Heart right ventricle (tissue), 16 donors: Measurements from ENCODE around the gene MICAL3. TPM values are rescaled to one million over a fixed set of nuclear protein-coding genes. Genes with fewer than 3 reads are reported as not detected.

Experiments used
- ATAC-seq, 8 donors: fragments of 200-7000 bp; cut with Tn5 transposase; one replicate each; pipeline ENCODE4 v1.9.1; 2020; ENCODE audit warnings: mild to moderate bottlenecking in 8 of 8, moderate library complexity in 8 of 8, moderate number of reproducible peaks in 1 of 8
- DNase-seq, 2 donors: peaks; one replicate each; pipeline ENCODE4 v3.0.0-alpha.2; 2020
- H3K27ac ChIP-seq, 10 donors: fragments of 200-600 bp; sonication (generic) in 2 of 10; one replicate each; pipeline versions ENCODE4 v1.5.0 to v1.8.0; 2020 to 2022; ENCODE audit warnings: mild to moderate bottlenecking in 3 of 10
- H3K27me3 ChIP-seq, 7 donors: fragments of 200-600 bp; one replicate each; pipeline ENCODE4 v1.8.0; 2021 to 2022; ENCODE audit warnings: mild to moderate bottlenecking in 2 of 7
- H3K36me3 ChIP-seq, 9 donors: fragments of 200-600 bp; sonication (generic) in 1 of 9; one replicate each; pipeline versions ENCODE4 v1.5.0 to v1.8.0; 2020 to 2022; ENCODE audit warnings: mild to moderate bottlenecking in 2 of 9
- H3K4me1 ChIP-seq, 9 donors: fragments of 200-600 bp; sonication (generic) in 1 of 9; one replicate each; pipeline versions ENCODE4 v1.5.0 to v1.8.0; 2020 to 2022; ENCODE audit warnings: mild to moderate bottlenecking in 4 of 9
- H3K4me3 ChIP-seq, 10 donors: fragments of 200-600 bp; sonication (generic) in 2 of 10; one replicate each; pipeline versions ENCODE4 v1.5.0 to v1.8.0; 2020 to 2022; ENCODE audit warnings: mild to moderate bottlenecking in 7 of 10, moderate library complexity in 2 of 10
- H3K9me3 ChIP-seq, 11 donors: fragments of 200-600 bp in 10 of 11; sonication (generic) in 2 of 11; one replicate each; pipeline versions ENCODE4 v1.5.0 to v1.8.0; 2013 to 2022; ENCODE audit warnings: mild to moderate bottlenecking in 2 of 11, control low read depth in 1 of 11, moderate library complexity in 1 of 11
- CTCF ChIP-seq, 9 donors: fragments of 200-600 bp; sonication (generic) in 2 of 9; IDR thresholded peaks; one replicate each; pipeline versions ENCODE4 v1.5.0 to v1.8.0; 2021 to 2022; ENCODE audit warnings: antibody characterized with exemption in 9 of 9, mild to moderate bottlenecking in 5 of 9, moderate library complexity in 1 of 9
- WGBS, 2 donors: extraction: QIAGEN DNeasy Blood & Tissue Kit; methylation state at CpG; one replicate each; pipeline ENCODE4 v1.1.7; 2013; ENCODE audit warnings: inconsistent platforms in 1 of 2; 5-methylcytosine and 5-hydroxymethylcytosine counted together
- intact Hi-C, 10 donors: fragments of 100-400 bp; cut with DNase I; formaldehyde crosslinking; loops; one replicate each; pipeline versions ENCODE4 v1.11.1 to v1.14.2; 2022
- polyA plus RNA-seq, 2 donors: library from polyadenylated mRNA; stranded (reverse); fragments of 200-250 nt; gene quantifications; one replicate each; pipeline ENCODE4 v1.2.3, GENCODE V29; 2013
- total RNA-seq, 10 donors: library from RNA; stranded (reverse); fragmentation: NEBNext Ultra II Directional in 3 of 10; extraction: Animal tissue kit (Norgen Biotek cat#: 25700) in 3 of 10; gene quantifications; one replicate each; pipeline versions ENCODE4 v1.2.1 to v1.2.4, GENCODE V29; 2021 to 2023
- donor health status: Arrhythmogenic right ventricular cardiomyopathy.
- donor health status: ischemic (EF 13 %, LVEDD 7.1; RV severe dilation, severe dysfunction).
- donor health status: healthy with polysubstance abuse.
- donor health status: DM: no; HTN: yes; CAD: no.
- donor health status: DM: no; HTN: no; CAD: no.
- donor health status: ischemic (EF 25% LVEDD 6.9; RV normal size, moderate dysfunction).
- donor health status: ischemic (EF 25% LVEDD 5.7; RV mildly dilated, moderate dysfunction).
- donor health status: healthy.
- donor health status: DM: yes; HTN: yes; CAD: no.
- donor health status: Ischemic cardiomyopathy.
- donor health status: ischemic (EF 35%, LVEDD 5.7; RV mildly dilated, moderate dysfunction).
- donor health status: nonischemic (EF 11% LVEDD 7.7; RV severe dilation, severe dysfunction).
- donor health status: DM: yes; HTN: yes; CAD: no.
- donor health status: PGD.
- donor health status: ischemic (EF 29% LVEDD 5.4; RV normal size, mild dysfunction).
- donor health status: nonischemic (EF 23%, LVEDD 6.1; RV moderate dilation, normal function).

The MICAL3 gene
- total and polyA plus RNA-seq, 12 donors: 13.2 to 137 (median 109) TPM

GRCh38 chr22:17748555-17749353, 275.6 kb downstream of the MICAL3 start:
- Histone ChIP-seq H3K27ac (no peak overlapping the region), H3K36me3 (peaks cover 0 to 18% (median 0%) of the 10 kb centered on the region in 9 donors), H3K9me3 (no peaks in the 10 kb centered on the region), H3K27me3 (no peaks in the 10 kb centered on the region), H3K4me1 (peaks cover 0 to 9% (median 6%) of the 10 kb centered on the region in 9 donors), H3K4me3 (peak overlapping the region in 4 of 10 donors; percentile 4 to 17 (median 12))
- DNase-seq (no peak), ATAC-seq (peak in 6 of 8 donors; percentile 30 to 65 (median 56))
- 62 to 70% methylated on average over 40 of the region's 40 CpGs for WGBS, 2 donors
- peak in 6 of 9 donors; percentile 12 to 43 (median 18) for TF ChIP-seq CTCF (IDR thresholded peaks at IDR 0.05)
- intact Hi-C loops: loop anchor here in 4 of 10 donors (10.0 kb wide), 4 partner anchors 136 to 326 kb away; partner anchors contain the start of gene PEX26 (in 3 of the 4)

- Histone ChIP-seq H3K4me1 (peaks cover 0 to 22% (median 14%) of the 10 kb centered on the region in 9 donors), H3K9me3 (no peaks in the 10 kb centered on the region), H3K4me3 (no peak overlapping the region), H3K36me3 (peaks cover 0 to 32% (median 0%) of the 10 kb centered on the region in 9 donors), H3K27ac (no peak overlapping the region), H3K27me3 (no peaks in the 10 kb centered on the region)
- intact Hi-C loops: loop anchor here in 4 of 10 donors (10.0 kb wide), 4 partner anchors 138 to 328 kb away; partner anchors contain the start of gene PEX26 (in 3 of the 4)
- TF ChIP-seq CTCF (IDR thresholded peaks at IDR 0.05): no peak
- DNase-seq (no peak), ATAC-seq (no peak)
- 93 to 95% methylated on average over 10 of the region's 10 CpGs for WGBS, 2 donors
Measured at GRCh38 chr22:17746916-17747315, 277.4 kb downstream of the MICAL3 start.

DNA sequence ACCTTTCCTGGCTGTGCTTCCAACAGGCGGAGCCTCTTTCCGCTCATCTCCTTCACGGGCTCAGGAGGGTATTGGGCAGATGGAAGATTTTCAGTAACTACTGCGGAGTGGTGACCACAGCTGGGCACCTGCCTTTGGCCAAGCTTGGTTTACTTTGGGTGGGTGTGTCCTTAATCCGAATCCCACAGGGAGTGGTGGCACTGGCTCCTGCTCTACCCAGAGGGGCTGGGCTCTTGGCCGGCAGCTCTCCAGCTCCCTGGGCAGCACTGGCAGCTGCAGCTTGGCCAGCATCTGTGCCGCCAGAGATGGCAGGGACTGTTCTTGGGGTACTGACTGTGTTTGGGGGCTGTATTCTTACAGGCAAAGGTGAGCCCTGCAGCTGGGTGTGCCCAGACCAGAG, 279.9 kb downstream of the MICAL3 start:
- WGBS, 2 donors: 87 to 89% methylated on average over 7 of the region's 7 CpGs
- Histone ChIP-seq H3K27me3 (no peaks in the 10 kb centered on the region), H3K4me1 (peaks cover 0 to 22% (median 14%) of the 10 kb centered on the region in 9 donors), H3K4me3 (no peak overlapping the region), H3K27ac (no peak overlapping the region), H3K36me3 (peaks cover 0 to 48% (median 0%) of the 10 kb centered on the region in 9 donors), H3K9me3 (no peaks in the 10 kb centered on the region)
- DNase-seq (no peak), ATAC-seq (peak in 1 of 8 donors; percentile 5)
- intact Hi-C loops: loop anchor here in 6 of 10 donors (5.0 to 10.0 kb wide), 10 partner anchors 33 to 333 kb away; partner anchors contain the start of gene PEX26 (in 4 of the 6)
- no peak for TF ChIP-seq CTCF (IDR thresholded peaks at IDR 0.05)

- intact Hi-C loops: loop anchor here in 6 of 10 donors (2.0 to 10.0 kb wide), 11 partner anchors 33 to 333 kb away; partner anchors contain the start of gene PEX26 (in 4 of the 6)
- Histone ChIP-seq H3K9me3 (no peaks in the 10 kb centered on the region), H3K4me3 (no peak overlapping the region), H3K36me3 (peaks cover 0 to 54% (median 0%) of the 10 kb centered on the region in 9 donors), H3K27me3 (no peaks in the 10 kb centered on the region), H3K27ac (no peak overlapping the region), H3K4me1 (peaks cover 0 to 22% (median 14%) of the 10 kb centered on the region in 9 donors)
- DNase-seq: no peak
- 61 to 66% methylated on average over 25 of the region's 25 CpGs for WGBS, 2 donors
- ATAC-seq: peak in 5 of 8 donors; percentile 4 to 30 (median 27)
- TF ChIP-seq CTCF (IDR thresholded peaks at IDR 0.05): no peak
Measured at GRCh38 chr22:17743661-17744411, 280.5 kb downstream of the MICAL3 start.
